SIG-M5 treated with dmso at 0.1 percent for 504 hours (cell line): ENCODE results near the gene TP53I13.

Experiments
- DNase-seq: peaks from one replicate; lab custom pipeline; 2025; ENCODE audit not compliant: unreplicated experiment; lab: John Stamatoyannopoulos, UW

Gene TP53I13

GRCh38 chr17:29567304-29567553, 1.3 kb upstream of the TP53I13 start:
- no peak for DNase-seq

- DNase-seq, result peak; percentile 67
Observed at GRCh38 chr17:29567554-29568330, 759 bp upstream of the TP53I13 start.

- DNase-seq, result no peak
Observed at GRCh38 chr17:29569245-29569950, 897 bp downstream of the TP53I13 start.

- no peak for DNase-seq
Observed at GRCh38 chr17:29570521-29570920, 2.0 kb downstream of the TP53I13 start.

- DNase-seq, result no peak
Observed at GRCh38 chr17:29571486-29571882, 3.0 kb downstream of the TP53I13 start.

GRCh38 chr17:29571883-29572681, 3.6 kb downstream of the TP53I13 start:
- no peak for DNase-seq

DNA sequence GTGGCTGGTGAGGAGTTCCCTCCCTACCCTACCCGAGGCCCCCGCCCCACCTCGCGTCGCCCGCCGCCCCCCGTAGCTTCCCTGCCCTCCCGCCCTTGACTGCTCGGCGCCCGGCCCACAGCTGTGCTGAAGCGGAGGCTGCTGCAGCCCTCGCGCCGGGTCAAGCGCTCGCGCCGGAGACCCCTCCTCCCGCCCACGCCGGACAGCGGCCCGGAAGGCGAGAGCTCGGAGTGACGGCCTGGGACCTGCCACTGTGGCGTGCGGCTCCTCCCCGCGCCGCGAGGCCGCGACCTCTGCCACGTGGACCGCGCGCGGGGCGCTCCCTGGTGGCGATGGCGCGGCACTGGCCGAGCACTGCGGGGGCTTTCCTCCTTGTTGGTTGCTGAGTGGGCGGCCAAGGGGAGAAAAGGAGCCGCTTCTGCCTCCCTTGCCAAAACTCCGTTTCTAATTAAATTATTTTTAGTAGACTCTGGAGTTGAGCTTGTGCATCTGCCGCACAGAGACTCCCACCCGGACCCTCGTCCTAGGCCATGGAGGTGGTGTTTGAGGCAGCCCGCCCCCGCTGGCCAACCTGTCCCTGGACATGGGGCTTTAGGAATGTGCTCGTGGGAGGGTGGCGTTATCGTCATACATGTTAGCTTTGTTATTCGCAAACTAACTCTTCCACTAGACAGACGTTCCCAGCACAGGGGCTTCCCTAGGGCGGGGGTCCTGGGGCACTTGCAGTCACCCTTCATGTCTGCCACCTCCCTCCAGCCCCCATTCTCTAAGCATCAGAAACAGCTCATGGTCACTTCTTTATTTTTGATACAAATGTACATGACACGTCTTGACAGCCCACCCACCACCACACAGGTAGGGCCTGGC, 4.4 kb downstream of the TP53I13 start:
- no peak for DNase-seq

- DNase-seq, result no peak
Observed at GRCh38 chr17:29573558-29573869, 5.0 kb downstream of the TP53I13 start.

DNA sequence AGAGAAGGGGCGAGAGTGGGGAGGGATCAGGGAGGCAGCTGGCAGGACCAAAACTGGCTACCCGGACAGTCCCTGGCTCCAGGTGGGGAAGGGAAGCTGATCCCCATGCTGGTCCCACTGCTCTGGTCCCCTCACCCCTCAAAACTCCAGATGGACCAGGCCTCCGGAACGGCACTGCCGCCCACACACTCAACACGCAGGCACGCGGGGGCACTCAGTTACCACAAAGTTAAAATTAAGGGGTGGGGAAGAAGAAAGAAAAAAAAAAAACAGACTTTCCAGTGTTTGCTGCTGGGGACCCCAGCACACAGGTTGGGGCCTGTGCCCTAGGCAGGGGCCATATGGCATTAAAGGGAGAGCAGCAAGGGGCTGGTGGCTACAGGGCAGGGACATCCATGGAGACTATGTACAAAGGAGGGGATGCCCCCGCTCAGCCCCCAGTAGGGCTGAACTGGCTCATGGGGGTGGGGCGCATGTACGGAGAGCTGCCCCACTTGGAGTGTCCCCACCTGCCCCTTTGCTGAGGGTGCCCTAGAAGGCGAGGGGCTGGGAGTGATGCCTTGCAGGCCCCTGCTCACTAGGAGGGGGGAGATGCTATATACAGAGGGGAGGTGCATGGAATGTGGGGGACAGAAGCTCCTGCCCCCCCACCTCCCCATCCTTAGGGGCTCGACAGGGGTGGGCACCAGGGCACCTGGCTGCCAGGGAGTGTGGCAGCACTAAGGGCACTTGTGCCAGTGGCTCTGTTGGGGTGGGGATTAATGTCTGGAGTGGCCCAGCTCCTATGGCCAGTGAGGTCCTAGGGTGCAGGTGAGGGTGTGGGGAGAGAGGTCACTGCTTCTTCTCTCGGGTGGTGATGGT, 5.6 kb downstream of the TP53I13 start:
- DNase-seq, result no peak

- no peak for DNase-seq
Observed at GRCh38 chr17:29574732-29575510, 6.4 kb downstream of the TP53I13 start.

DNA sequence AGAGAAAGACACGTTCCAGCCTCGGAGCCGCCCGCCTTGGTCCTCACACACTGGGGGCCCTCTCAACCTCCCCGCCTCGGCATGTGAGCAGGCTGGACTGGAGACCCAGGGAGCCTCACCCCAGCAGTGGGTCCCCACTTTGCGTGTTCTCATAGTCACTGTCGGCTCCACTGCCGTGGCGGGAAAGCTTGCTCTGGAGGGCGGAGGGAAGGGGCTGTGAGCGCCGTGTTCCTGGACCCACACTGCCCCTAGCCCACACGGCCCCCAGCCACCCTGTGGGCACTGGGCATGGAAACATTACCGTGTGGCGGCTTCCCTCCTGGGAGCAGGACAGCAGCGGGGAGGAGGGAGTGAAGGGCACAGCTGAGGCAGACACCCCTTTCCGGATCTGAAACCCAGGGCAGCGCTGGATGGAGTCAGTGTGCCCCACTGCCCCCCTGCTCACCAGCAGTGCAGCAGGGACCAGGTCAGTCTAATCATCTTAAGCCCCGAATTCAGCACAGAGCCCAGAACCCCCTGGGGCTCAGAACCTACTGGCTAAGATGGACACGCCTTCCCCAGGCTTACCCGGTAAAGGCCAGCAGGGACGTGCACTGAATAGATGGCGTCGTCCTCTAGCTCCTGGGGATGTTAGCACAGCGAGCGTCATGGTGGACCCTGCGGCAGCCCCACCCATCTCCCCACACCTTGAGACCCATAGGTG, 7.2 kb downstream of the TP53I13 start:
- no peak for DNase-seq

- no peak for DNase-seq
Observed at GRCh38 chr17:29576214-29577000, 7.9 kb downstream of the TP53I13 start.

- no peak for DNase-seq
Observed at GRCh38 chr17:29577001-29577370, 8.5 kb downstream of the TP53I13 start.

DNA sequence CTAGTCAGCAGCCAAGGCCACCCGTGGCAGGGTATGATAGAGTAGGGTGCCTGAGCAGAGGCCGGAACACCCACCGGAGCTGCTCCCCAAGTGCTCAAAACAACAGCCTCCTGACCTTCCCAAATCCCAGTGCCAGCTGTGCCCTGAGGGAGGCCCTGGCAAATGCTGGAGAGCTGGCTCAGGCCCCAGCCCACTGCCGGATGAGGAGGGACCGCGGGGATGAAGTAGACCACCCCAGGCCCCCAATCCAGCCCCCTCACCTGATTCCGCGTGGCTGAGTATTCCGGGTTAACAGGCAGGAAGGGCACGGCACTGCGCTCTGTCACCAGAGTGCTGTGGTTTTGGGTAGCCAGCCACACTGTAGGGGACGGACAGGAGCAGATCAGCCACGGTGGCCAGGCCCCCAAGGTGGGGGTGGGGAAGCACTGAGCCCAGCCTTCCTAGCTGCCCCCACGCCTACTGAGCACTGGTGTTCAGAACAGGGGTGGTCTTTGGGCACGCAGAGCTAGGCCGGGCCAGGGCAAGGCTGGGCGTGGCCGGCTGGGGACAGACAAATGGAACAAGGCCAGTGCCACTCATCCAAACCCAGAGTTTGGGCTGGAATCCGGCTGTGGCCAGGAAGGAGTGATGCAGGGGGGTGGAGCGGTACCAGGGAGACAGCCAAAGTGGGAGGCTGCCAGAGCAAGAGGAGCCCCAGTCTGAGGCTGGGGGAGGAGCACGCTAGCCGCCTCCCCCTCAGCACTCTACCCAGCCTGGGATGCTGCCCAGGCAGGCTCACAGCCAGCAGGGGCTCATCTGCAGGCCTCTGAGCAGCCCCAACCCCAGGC, 9.1 kb downstream of the TP53I13 start:
- DNase-seq, result no peak

GRCh38 chr17:29578626-29579485, 10.4 kb downstream of the TP53I13 start:
- DNase-seq, result no peak
